ENCODE measurements around the gene EDDM13.
A peak's percentile ranks its signal among the peaks of the same experiment; 100 is the strongest.

EDDM13 gene

DNA sequence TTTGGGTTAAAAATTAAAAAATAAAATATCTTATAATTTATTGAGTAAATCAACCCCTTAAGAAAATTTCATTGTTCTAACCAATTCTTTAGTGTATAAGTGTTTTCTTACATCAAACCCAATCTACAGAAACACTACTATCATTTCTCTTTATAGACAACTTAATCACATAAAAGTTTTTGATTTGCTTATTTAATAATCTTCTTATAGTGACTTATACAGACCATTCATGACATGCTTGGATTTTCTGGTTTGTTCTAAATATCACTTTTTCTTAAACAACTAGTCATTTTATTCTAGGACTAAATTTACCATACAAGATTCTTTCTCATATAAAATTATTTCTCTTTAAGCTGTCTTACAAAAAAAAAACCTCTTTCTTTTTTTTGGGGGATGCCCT lies 69.4 kb downstream of the EDDM13 start:
- Histone ChIP-seq H3K4me2 (ENCODE audit: low read length) (no peak overlapping the region), H3K36me3 (ENCODE audit: control insufficient read depth, low read length) (no peaks in the 10 kb centered on the region), H3F3A (ENCODE audit: control insufficient read depth, insufficient read depth) (no peaks in the 10 kb centered on the region), H3K27me3 (ENCODE audit: control insufficient read depth, low read length) (no peaks in the 10 kb centered on the region), H3K79me2 (ENCODE audit: control insufficient read depth, low read length) (no peaks in the 10 kb centered on the region), H3K4me3 (ENCODE audit: low read length) (no peak overlapping the region), H3K4me1 (ENCODE audit: control insufficient read depth, low read length) (peaks cover 8% of the 10 kb centered on the region), H4K20me1 (ENCODE audit: control insufficient read depth, insufficient read depth, low read depth, low read length) (no peaks in the 10 kb centered on the region), H3K9me2 (replicated peaks; ENCODE audit: control insufficient read depth, low read length) (no peaks in the 10 kb centered on the region), H3K9me3 (ENCODE audit: control insufficient read depth, insufficient read depth, low read length) (peaks cover 25% of the 10 kb centered on the region), H3K27ac (ENCODE audit: low read depth, low read length) (no peak overlapping the region)
- TF ChIP-seq EZH2phosphoT487 (IDR thresholded peaks at IDR 0.05; ENCODE audit: borderline replicate concordance, low read length) (no peak), CTCF (IDR thresholded peaks at IDR 0.05; ENCODE audit: low read depth, low read length, poor library complexity, severe bottlenecking) (no peak)

DNA sequence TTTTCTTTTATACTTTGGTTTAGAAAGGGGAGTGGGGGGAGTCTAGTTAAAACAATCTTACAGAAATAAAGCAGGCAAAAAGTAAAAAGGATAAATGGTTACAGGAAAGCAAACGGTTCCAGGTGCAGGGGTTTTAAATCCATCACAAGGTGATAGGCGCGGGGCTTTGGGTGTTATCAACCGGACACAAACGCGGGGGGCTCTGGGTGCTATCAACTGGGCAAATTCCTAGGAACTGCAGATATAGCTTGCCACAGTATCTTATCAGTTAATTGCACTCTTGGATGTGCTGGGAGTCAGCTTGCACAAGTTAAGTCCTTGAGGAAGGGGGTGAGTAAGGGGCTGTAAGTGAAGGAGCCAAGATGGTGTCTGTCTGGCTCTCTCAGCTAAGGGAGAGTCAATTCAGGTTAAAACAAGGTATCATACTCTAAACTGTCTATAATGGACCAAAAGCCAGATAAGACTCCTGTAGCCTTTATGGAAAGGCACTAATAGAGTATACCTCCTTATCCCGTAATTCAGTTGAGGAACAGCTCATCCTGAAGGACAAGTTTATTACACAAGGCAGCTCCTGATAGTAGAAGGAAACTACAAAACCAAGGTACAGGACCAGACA lies 74.7 kb downstream of the EDDM13 start:
- H3K36me3 ChIP-seq (ENCODE audit: control insufficient read depth, low read length) = no peaks in the 10 kb centered on the region
- no peaks in the 10 kb centered on the region for H4K20me1 ChIP-seq (ENCODE audit: control insufficient read depth, insufficient read depth, low read depth, low read length)
- H3K9me3 ChIP-seq (ENCODE audit: control insufficient read depth, insufficient read depth, low read length) = peaks cover 10% of the 10 kb centered on the region
- H3K27me3 ChIP-seq (ENCODE audit: control insufficient read depth, low read length) = no peaks in the 10 kb centered on the region
- no peak overlapping the region for H3K4me3 ChIP-seq (ENCODE audit: low read length)
- no peaks in the 10 kb centered on the region for H3K79me2 ChIP-seq (ENCODE audit: control insufficient read depth, low read length)
- H3K27ac ChIP-seq (ENCODE audit: low read depth, low read length) = no peak overlapping the region
- H3K4me1 ChIP-seq (ENCODE audit: control insufficient read depth, low read length) = no peaks in the 10 kb centered on the region
- H3K9me2 ChIP-seq (replicated peaks; ENCODE audit: control insufficient read depth, low read length) = no peaks in the 10 kb centered on the region
- no peak overlapping the region for H3K4me2 ChIP-seq (ENCODE audit: low read length)
- no peak for TF ChIP-seq EZH2phosphoT487 (IDR thresholded peaks at IDR 0.05; ENCODE audit: borderline replicate concordance, low read length)
- TF ChIP-seq CTCF (IDR thresholded peaks at IDR 0.05; ENCODE audit: low read depth, low read length, poor library complexity, severe bottlenecking) = no peak
- H3F3A ChIP-seq (ENCODE audit: control insufficient read depth, insufficient read depth) = no peaks in the 10 kb centered on the region

- no peaks in the 10 kb centered on the region for H3K9me3 ChIP-seq (ENCODE audit: control insufficient read depth, insufficient read depth, low read length)
- H3K4me2 ChIP-seq (ENCODE audit: low read length) = no peak overlapping the region
- no peaks in the 10 kb centered on the region for H3K27me3 ChIP-seq (ENCODE audit: control insufficient read depth, low read length)
- no peaks in the 10 kb centered on the region for H3K36me3 ChIP-seq (ENCODE audit: control insufficient read depth, low read length)
- H3K9me2 ChIP-seq (replicated peaks; ENCODE audit: control insufficient read depth, low read length) = no peaks in the 10 kb centered on the region
- no peak overlapping the region for H3K27ac ChIP-seq (ENCODE audit: low read depth, low read length)
- no peaks in the 10 kb centered on the region for H3K79me2 ChIP-seq (ENCODE audit: control insufficient read depth, low read length)
- no peaks in the 10 kb centered on the region for H3K4me1 ChIP-seq (ENCODE audit: control insufficient read depth, low read length)
- no peaks in the 10 kb centered on the region for H4K20me1 ChIP-seq (ENCODE audit: control insufficient read depth, insufficient read depth, low read depth, low read length)
- TF ChIP-seq EZH2phosphoT487 (IDR thresholded peaks at IDR 0.05; ENCODE audit: borderline replicate concordance, low read length) (no peak), CTCF (IDR thresholded peaks at IDR 0.05; ENCODE audit: low read depth, low read length, poor library complexity, severe bottlenecking) (peak; percentile 82)
- H3K4me3 ChIP-seq (ENCODE audit: low read length) = no peak overlapping the region
- no peaks in the 10 kb centered on the region for H3F3A ChIP-seq (ENCODE audit: control insufficient read depth, insufficient read depth)
Measured at GRCh38 chr19:56348289-56348877, 75.8 kb downstream of the EDDM13 start.

All from DOHH2 (cell line).